Measurements from ENCODE around the gene LEMD2. TPM values are rescaled to one million over a fixed set of nuclear protein-coding genes. Genes with fewer than 3 reads are reported as not detected.

The LEMD2 gene
- total and polyA plus RNA-seq, 2 donors (not counting 1 experiment from before 2014, with no cell fraction given): 25.7 to 61.9 TPM

GRCh38 chr6:33746036-33746600 is 42.8 kb downstream of the LEMD2 start:
- DNase-seq (ENCODE audit: low read depth in 2 of 2): peak; percentile 56 to 81
- Histone ChIP-seq H3K79me2 (ENCODE audit: control insufficient read depth, insufficient read depth, low read length) (no peaks in the 10 kb centered on the region), H2AFZ (ENCODE audit: low read length) (peak overlapping the region; percentile 44), H3K4me1 (ENCODE audit: control insufficient read depth, extremely low read depth, insufficient read depth, low read length) (peaks cover 16% of the 10 kb centered on the region), H3K4me3 (replicated peaks in 1 of 4; ENCODE audit: control extremely low read depth in 1 of 4, insufficient read depth in 1 of 4, low read depth in 3 of 4, low read length in 4 of 4) (peak overlapping the region in 2 of 4 experiments; percentile 54 to 61), H3K27me3 (ENCODE audit: control insufficient read depth, insufficient read depth, low read length) (peaks cover 11% of the 10 kb centered on the region), H3K36me3 (ENCODE audit: control insufficient read depth, insufficient read depth, low read length) (no peaks in the 10 kb centered on the region), H3K27ac (ENCODE audit: insufficient read depth, low read length) (peak overlapping the region; percentile 20), H3K9ac (ENCODE audit: insufficient read depth, low read length) (peak overlapping the region; percentile 23), H3K9me3 (ENCODE audit: control insufficient read depth, insufficient read depth, low read depth, low read length) (no peaks in the 10 kb centered on the region), H3K4me2 (ENCODE audit: extremely low read depth, insufficient read depth, low read length) (peak overlapping the region; percentile 71), H4K20me1 (ENCODE audit: control insufficient read depth, extremely low read depth, insufficient read depth, low read length) (no peaks in the 10 kb centered on the region)
- no peak for TF ChIP-seq EZH2 (IDR thresholded peaks at IDR 0.05; ENCODE audit: low read length, missing control alignments)
- no peak for TF ChIP-seq CTCF (conservative IDR thresholded peaks at IDR 0.05 in 1 of 2, IDR thresholded peaks at IDR 0.05 in 1 of 2; ENCODE audit: low read depth in 1 of 2, low read length in 2 of 2)

- DNase-seq (ENCODE audit: low read depth in 2 of 2): peak in 1 of 2 donors; percentile 65
- Histone ChIP-seq H3K36me3 (ENCODE audit: control insufficient read depth, insufficient read depth, low read length) (no peaks in the 10 kb centered on the region), H3K27ac (ENCODE audit: insufficient read depth, low read length) (peak overlapping the region; percentile 20), H3K79me2 (ENCODE audit: control insufficient read depth, insufficient read depth, low read length) (no peaks in the 10 kb centered on the region), H3K27me3 (ENCODE audit: control insufficient read depth, insufficient read depth, low read length) (peaks cover 12% of the 10 kb centered on the region), H3K9ac (ENCODE audit: insufficient read depth, low read length) (no peak overlapping the region), H4K20me1 (ENCODE audit: control insufficient read depth, extremely low read depth, insufficient read depth, low read length) (no peaks in the 10 kb centered on the region), H3K4me1 (ENCODE audit: control insufficient read depth, extremely low read depth, insufficient read depth, low read length) (peaks cover 10% of the 10 kb centered on the region), H2AFZ (ENCODE audit: low read length) (no peak overlapping the region), H3K4me3 (replicated peaks in 1 of 4; ENCODE audit: control extremely low read depth in 1 of 4, insufficient read depth in 1 of 4, low read depth in 3 of 4, low read length in 4 of 4) (peak overlapping the region in 2 of 4 experiments; percentile 54 to 61), H3K4me2 (ENCODE audit: extremely low read depth, insufficient read depth, low read length) (no peak overlapping the region), H3K9me3 (ENCODE audit: control insufficient read depth, insufficient read depth, low read depth, low read length) (no peaks in the 10 kb centered on the region)
- TF ChIP-seq EZH2 (IDR thresholded peaks at IDR 0.05; ENCODE audit: low read length, missing control alignments): no peak
- TF ChIP-seq CTCF (conservative IDR thresholded peaks at IDR 0.05 in 1 of 2, IDR thresholded peaks at IDR 0.05 in 1 of 2; ENCODE audit: low read depth in 1 of 2, low read length in 2 of 2): no peak
Measured at GRCh38 chr6:33745548-33745947, 43.4 kb downstream of the LEMD2 start.

GRCh38 chr6:33744895-33745546 is 43.9 kb downstream of the LEMD2 start:
- H2AFZ ChIP-seq (ENCODE audit: low read length): no peak overlapping the region
- H3K27ac ChIP-seq (ENCODE audit: insufficient read depth, low read length): no peak overlapping the region
- H3K27me3 ChIP-seq (ENCODE audit: control insufficient read depth, insufficient read depth, low read length): peaks cover 16% of the 10 kb centered on the region
- H3K4me3 ChIP-seq (replicated peaks in 1 of 4; ENCODE audit: control extremely low read depth in 1 of 4, insufficient read depth in 1 of 4, low read depth in 3 of 4, low read length in 4 of 4): peak overlapping the region in 2 of 4 experiments; percentile 54 to 61
- H3K4me2 ChIP-seq (ENCODE audit: extremely low read depth, insufficient read depth, low read length): no peak overlapping the region
- peaks cover 8% of the 10 kb centered on the region for H3K4me1 ChIP-seq (ENCODE audit: control insufficient read depth, extremely low read depth, insufficient read depth, low read length)
- TF ChIP-seq EZH2 (IDR thresholded peaks at IDR 0.05; ENCODE audit: low read length, missing control alignments) (no peak), CTCF (conservative IDR thresholded peaks at IDR 0.05 in 1 of 2, IDR thresholded peaks at IDR 0.05 in 1 of 2; ENCODE audit: low read depth in 1 of 2, low read length in 2 of 2) (no peak)
- no peaks in the 10 kb centered on the region for H4K20me1 ChIP-seq (ENCODE audit: control insufficient read depth, extremely low read depth, insufficient read depth, low read length)
- no peaks in the 10 kb centered on the region for H3K79me2 ChIP-seq (ENCODE audit: control insufficient read depth, insufficient read depth, low read length)
- no peak overlapping the region for H3K9ac ChIP-seq (ENCODE audit: insufficient read depth, low read length)
- no peaks in the 10 kb centered on the region for H3K36me3 ChIP-seq (ENCODE audit: control insufficient read depth, insufficient read depth, low read length)
- no peaks in the 10 kb centered on the region for H3K9me3 ChIP-seq (ENCODE audit: control insufficient read depth, insufficient read depth, low read depth, low read length)
- no peak for DNase-seq (ENCODE audit: low read depth in 2 of 2)
